Middle frontal gyrus (tissue), 1 donor: ENCODE data around the gene FSTL1.

Experiments
- DNase-seq: peaks from one replicate; pipeline ENCODE4 v3.0.0-alpha.2; 2015; ENCODE audit warnings: low spot score; ENCODE audit errors: extremely low spot score

Gene FSTL1

DNA sequence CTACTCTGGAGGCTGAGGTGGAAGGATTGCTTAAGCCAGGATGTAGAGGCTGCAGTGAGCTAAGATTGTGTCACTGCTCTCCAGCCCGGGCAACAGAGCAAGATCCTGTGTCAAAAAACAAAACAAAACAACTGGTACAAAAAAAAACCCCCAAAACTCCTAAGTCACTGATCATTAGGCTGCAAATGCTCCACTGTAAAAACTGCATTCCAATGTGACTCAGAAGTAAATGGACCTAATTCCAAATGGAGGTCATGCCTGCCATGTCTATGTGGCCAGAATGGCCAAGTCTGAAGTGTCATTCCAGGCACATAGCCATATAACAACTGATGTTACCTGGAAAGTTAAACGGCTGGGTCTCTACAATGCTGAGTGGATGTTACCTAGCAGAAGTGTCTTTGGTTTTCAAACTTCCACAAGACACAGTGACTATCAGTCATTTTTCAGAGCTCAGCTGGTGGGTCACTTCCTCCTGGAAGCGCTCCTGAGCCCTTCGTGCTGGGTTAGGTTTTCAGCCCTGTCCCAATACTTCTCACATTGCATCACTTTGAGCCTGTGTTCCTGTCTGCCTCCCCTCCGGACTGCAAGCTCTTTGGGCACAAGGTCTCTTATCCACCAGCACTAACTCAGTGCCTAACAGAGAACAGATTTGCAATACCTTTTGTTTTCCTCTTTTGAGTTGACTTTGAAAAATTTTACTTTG, 10.6 kb downstream of the FSTL1 start:
- no peak for DNase-seq

DNA sequence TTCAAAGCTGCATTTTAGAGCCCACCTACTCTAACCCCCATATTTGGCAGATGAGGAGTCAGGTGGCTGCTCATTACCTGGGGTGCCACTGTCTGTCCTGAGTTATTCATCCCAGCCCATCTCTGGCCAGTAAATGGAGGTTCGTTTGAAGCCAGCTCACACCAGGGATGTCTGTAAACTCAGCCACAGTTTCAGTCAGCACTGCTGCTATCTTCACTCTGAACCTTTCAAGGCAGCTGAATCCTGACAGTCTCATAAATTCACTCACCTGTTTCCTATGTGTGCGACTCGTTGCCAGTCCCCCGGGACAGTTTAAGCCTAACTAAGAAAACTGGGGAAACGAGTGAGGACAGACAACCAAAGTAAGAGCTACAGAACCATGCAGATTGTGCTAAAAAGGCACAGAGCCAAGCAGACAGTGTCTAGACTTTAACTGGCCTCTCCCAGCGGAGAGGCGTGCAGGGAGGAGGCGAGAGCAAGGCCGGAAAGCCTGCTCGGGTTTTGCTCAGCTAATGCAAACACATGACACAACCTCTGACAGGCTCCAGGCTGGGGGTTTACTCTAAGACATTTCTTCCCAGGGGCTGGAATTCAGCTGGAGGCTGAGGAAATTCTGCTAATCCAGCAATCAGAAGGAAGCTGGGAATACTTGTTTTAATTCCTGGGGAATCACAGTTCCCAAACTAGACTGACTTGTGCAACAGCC, 12.0 kb downstream of the FSTL1 start:
- DNase-seq = no peak

DNA sequence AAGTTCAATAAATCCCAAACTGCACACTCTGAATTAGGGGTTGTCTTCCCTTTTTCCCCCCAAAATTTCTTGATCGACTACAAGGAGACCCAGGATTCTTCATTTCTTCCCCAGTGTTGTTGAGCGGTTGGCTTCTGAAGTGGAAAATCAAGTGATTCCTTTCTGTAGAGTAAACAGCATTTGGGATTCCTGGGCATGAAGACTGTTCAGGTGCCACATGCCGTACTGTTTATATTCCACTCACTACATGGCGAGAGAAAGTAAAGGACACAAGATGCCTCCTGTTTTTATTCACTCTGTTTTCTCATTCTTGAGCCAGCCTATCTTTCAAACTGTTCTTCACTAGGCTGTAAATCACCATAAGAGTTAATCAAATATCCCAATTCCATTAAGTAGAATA, 12.6 kb downstream of the FSTL1 start:
- DNase-seq = no peak

DNA sequence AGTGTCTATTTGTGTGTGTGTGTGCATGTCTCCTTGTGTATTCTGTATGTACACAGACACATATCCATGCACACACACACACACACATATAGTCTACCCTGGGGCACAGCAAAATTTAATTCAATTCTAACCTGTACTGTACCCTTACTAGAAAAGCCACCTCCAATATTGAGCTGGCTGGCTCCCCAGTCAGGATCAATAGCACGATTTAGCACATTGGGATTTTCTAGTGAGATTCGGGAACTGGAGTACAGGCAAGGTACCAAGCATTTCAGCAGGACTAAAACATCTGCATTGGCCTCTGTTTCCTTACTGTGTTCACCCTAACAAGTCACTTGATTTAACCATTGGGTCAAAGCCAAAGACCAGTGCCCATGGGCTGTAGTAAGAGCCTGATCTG, 13.2 kb downstream of the FSTL1 start:
- no peak for DNase-seq

DNA sequence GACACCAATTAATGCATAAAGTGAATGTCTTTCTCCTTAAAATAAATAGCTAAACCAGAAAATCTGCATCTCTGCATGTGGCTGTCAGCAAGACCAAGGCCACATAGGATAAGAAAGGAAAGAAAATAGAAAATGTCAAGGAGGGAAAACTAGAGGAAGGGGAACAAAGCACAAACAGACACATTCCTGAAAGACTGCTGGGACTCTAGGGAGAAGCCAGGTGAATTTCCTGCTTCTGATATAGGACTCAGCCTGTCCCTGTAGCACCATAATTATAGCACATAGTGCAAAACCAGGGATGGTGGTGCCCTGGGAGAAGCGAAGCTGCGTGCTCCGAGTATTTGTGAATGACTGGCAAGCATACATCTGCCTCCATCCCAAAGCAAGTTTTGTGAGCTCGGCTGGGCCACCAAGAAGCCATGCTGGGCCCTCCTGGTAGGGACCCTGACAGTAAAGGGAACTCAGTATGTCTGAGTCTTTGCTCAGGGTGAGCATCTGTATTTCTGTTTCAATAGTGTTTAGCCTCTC, 14.2 kb downstream of the FSTL1 start:
- DNase-seq = no peak

DNA sequence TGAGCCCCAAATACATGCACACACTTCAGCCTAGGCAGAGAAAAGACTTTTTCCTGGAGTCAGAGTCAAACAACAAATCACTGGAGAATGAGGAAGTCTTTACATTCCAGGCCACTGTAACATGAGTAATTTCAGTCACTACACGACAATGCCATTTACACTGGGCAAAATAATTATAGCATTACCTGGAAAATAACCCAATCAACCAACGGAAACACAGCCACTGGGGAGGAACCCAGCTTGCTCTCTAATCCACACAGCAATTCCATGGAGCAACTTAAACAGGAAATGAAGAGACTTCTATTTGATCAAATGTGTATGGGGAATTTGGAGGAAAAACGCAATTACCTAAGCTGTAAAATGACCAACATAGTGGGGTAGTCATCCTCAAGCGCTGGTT, 15.2 kb downstream of the FSTL1 start:
- DNase-seq = no peak

DNA sequence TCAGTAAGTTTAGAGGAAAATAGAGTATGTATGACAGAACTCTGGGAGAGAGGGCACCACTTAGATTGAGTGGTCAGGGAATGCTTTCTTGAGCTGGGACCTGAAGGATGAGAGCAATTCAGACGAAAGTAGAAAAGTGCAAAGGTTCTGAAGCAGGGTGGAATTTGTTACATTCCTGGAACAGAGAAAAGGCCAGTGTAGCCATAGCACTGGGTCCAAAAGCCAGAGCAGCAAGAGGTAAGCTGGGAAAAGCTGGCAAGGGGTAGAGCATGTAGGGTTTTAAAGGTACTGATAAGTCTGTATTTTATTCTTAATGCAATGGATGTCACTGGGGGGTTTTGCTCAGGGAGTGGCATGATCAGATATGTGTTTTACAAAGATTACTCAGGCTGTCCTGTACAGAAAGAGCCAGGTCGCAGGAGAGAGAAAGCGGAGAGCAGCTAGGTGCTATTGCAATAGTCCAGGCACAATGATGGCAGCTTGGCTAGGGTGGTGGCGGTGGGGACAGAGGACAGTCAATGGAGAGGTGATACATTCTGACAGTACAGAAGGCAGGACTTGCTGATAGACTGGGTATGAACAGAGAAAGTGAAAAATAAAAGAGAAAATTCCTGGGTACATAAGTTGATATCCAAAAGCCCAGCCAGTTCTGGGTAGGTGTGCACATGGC, 17.0 kb downstream of the FSTL1 start:
- no peak for DNase-seq

DNA sequence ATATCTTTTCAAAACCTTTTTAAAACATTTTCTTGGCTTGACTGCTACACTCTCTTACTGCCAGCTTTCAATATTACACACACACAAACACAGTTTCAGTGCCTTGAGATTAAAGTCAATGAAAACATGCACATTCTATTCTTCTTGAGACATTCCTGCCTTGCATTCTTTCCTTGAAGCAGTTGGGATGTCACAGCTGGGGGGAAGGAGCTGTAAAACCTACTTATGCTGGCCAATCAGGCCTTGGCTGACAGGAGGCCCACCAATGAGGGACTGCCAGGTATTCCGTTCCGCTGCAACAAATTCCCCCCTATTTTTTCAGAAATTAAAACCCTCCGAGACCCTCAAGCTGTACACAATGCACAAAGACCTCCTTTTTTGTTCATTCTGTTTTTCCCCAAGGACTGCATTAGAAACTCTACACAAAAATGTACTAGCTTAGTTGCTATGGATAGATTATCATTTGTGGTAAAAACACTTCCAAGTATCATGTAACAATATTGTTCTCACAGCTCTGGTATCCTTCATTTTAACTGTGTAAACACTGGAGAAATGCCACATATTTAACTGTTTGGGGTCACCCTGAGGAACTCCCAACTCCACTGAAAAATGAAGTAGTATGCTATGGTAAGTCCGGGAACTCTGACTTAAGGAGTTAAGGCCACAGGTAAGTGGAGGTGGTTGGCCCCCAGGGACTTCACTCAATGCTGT, 18.5 kb downstream of the FSTL1 start:
- no peak for DNase-seq

DNA sequence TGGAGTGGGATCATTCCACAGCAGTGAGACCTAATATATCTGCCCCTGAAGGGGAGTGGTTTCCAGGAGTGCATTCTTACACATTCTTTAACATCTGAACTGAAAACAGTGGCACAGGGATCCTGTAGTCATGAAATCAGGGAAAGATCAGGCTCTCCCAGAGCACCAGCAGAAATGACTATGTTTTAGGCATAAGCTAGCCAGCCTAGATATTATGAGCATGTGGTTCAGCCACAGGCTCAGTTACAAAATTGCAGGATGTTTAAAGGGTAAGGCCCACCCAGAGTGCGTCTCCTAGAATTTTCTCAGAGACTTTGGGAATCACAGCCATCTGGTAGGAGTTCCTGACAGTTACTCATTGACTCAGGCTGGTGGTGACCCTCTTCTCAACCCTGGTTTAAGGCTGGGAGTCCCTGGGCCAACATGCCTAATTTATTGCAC, 20.9 kb downstream of the FSTL1 start:
- no peak for DNase-seq

DNA sequence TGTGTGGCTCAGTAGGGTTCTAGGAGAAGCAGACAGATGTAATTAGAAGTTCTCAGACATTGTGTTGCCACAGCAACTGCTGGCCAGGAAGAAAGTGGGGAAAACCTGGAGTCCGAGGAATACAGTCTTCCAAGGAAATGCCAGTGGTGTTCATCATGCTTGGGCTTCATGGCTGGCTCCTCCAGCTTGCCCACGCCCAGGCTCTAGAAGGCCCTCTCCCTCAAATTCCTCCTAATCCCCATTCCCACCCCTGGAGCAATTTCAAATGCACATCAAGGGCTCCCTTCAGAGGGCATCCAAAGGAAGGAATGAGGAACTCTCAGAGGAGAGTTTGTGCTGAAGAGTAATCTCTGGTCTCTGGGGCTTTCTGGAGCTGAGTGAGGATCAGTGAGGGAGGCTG, 21.9 kb downstream of the FSTL1 start:
- DNase-seq = no peak

DNA sequence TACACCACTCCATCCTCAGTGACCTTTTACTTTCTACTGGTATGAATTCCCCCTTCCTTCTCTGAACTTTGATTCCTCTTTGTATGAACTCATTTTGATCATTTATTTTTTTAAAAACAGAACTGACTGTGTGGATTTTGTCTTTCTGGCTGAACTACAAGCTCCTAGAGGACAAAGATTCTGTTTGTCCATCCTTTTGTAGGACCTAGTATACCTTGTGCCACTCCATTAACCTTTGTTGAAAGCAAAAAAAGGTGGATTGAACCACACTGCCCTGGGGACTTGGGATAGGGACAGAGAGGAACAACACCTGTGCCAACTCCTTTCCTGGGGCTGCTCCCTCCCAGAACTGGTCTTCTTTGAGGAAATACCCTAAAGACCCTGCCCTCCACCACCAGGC, 23.6 kb downstream of the FSTL1 start:
- no peak for DNase-seq

DNA sequence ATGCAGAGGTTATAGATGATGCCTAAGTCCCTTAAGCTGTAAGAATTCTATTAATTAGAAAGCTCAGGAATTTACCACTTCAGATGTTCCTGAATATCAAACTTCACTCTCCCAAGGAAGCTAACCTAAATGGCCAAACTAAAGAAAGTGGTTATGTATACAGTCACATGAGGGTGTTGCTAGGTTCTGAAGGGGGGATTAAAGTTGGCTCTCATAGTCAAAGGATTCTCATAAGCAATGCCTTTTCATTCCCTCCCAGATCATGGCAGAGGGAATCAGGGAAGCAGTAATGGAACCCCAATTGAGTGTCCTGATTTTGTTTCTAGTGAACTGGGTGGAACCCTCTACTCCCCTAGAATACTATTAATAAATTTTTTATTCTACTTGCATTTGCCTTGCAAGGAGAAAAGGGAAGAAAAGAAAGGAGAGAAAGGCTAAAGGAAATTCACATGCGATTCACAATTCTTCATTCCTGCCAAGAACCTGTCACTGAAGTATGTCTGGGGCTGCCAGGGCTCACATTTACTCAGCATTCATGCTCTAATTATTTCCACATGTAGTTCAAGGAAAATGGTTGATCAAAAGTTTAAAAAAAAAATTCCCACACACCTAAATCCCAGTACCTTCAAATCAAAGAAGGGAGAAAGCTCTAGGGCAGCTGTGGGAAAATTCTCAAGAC, 25.1 kb downstream of the FSTL1 start:
- DNase-seq = no peak

DNA sequence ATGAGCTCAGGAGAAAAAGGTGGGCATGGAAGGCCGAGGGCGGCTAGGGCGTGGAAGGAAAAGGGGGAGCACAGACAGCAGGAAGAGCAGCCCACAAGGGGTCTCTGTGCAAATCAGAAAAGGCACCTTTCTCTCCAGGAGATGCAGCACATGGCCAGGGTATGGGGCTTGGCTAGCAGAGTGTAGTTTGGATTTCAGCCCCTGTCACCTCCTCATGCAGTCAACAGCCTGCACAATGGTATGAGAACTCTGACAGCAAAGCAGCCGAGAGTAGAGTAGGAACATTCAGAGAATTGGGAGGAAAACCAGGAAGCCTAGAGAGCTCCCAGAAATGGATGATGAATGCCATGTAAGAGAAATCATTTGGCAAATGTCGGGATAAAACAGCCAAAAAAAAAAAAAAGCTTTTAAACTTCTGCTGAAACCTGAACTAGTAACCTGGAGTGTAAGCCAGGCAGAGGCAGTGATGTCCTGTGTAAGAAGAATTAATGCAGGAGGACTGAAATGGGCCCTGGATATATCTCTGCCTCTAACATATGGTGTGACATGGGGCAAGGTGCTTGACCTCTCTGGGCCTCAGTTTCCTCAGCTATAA, 25.7 kb downstream of the FSTL1 start:
- no peak for DNase-seq

DNA sequence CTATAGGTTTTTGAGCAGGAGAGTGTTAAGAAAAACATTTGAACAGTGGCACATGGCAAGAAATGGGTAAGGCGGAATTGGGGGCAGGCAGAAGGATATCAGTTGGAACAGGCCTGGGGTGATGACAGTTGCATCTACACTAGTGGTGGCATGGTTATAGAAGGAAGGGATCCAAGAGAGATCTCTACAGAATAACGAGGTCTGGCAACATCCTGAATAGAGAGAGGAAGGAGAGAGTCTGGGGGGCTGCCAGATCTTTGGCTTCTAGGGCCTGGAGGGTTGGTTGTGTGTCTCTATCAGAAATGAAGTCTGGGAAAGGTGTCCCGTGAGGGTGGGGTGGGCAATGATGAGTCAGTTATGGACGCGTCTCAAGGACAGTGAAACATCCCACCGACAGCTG, 26.3 kb downstream of the FSTL1 start:
- no peak for DNase-seq

DNA sequence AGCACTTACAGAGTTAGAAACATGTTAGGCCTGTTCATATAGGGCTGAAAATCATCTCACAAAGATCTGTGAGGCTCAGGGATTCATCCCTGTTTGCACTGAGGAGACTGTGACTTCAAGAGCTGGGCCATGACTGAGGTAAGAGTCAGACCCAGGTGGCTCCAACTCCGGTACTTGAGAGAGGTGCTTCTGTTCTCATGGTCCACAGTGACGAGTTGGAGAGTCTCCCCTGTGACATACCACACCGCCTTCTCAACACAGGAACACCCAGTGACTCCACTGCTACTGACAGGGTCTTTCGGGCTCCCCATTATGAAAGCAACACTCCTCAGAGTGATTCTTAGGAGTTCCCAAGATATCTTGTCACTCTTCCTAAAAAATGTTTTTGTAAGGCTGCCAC, 27.4 kb downstream of the FSTL1 start:
- no peak for DNase-seq

DNA sequence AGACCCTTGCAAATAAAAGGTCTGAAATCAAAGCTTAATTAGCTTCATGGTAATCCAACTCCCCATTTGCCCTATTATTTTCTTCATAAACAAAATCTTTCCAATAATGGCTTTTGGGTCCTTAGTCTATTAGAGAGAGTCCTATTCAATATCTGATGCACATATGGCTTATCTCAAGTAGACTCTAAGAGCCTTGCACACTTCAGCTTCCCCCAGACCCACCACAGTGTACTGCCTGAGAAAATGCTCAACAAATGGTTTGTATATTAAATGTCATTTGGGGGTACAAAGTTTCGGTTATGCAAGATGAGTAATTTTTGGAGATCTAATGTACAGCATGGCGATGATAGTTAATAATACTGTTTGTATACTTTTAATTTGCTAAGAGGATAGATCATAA, 28.9 kb downstream of the FSTL1 start:
- DNase-seq = no peak

DNA sequence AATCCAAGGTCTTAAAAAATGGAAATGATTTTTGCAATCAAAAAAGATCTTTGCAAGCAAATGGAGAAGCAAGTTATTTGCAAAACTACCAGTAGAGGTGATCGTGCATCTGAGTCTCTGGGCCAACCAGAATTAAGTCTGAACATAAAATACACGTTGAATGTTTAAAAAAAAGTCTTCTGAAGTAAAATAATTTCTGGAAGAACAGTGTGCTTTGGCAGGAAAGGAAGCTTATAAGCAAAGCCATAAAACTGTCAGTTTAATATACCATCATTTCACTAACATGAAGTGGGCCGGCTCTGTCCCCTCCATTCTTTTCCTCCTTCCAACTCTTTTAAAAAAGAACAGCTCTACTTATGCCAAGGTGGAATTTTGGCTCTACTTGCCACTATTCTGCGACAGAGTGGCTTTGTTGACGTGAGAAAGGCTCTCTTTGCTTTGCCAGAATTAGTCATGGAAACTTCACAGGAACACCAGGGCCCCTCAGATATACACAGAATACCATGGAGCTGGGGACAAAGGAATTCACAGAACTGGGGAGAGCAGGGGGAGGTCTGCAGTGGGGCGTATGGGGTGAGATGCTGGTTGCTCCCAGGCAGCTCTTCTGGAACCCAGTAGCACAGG, 29.8 kb downstream of the FSTL1 start:
- DNase-seq = peak; percentile 62

DNA sequence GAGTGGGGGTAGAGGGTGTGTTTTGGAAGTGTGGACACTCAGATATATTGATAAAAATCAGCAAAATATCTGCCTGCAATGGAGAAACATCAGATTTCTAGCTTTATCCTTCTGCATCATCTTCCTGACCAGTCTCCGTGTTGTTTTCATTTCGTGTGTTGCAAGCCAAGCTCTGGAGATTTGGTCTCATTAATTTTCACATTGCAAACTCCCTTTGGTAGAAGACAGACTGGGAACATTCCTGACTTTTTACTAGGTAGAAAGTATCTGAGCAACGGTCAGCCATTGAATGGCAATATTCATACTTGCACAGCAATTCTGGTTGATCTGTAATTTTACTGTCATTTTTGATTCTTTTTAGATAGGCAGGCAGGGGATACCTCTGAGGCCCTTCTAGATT, 30.4 kb downstream of the FSTL1 start:
- DNase-seq = no peak

DNA sequence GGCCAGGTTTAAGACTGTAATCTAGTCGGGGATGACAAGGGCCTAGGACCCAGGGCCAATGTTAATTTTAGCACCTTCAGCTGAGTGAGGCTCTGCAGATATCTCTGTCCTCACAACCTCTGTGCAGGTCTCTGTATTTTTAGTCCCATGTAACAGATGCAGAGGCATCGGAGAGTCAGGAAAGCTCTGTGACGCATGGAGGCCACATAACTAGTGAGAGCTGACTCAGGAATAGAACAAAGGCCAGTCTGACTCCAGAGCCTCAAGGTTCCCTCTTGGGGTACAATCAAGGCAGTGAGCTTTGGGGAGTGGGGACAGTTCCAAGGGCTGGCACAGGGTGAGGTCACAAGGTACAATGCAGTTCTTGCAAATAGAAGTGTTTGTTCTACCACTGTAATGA, 31.0 kb downstream of the FSTL1 start:
- DNase-seq = no peak

DNA sequence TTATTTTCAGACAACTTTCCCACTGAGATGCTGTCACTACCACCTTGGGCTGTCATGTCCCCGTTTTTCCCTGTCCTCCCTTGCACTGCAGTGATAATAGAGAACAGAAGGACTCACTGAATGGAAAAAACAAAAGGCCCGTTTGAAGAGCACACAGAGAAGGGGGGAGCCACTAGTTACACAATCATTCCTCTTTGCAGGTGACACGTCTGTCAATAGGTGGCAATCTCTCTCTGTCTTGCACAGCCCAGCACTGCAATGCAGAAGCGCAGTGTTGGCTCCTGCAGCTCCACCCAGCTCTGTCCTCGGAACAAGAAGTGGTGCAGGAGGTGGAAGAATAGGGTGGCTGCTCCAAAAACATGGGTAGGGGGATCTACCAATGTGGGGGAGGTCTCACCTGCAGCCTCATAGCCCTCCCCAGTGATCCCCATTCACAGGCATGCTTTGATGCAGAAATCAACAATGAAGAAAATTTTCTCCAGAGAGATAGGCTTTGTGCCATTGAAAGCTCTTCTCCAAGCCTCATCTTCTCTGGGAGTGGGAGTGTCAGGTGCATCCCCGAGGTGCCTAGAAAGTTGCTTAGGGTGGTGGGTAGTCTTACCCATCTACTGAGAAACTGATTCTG, 31.8 kb downstream of the FSTL1 start:
- peak; percentile 49 for DNase-seq
